ENCODE data around the gene TPST2.

- TF ChIP-seq POLR2AphosphoS5 (IDR thresholded peaks at IDR 0.05; ENCODE audit: borderline replicate concordance, low read depth, low read length) (no peak), EZH2 (IDR thresholded peaks at IDR 0.05) (no peak), FOXP2 (optimal IDR thresholded peaks at IDR 0.05; ENCODE audit: control extremely low read depth, extremely low read length, insufficient read depth) (no peak)
These were observed 40.2 kb upstream of the TPST2 start for GRCh38 chr22:26629988-26630761.
